ENCODE data around the gene SH3PXD2A. TPM values are rescaled to one million over a fixed set of nuclear protein-coding genes. Genes with fewer than 3 reads are reported as not detected.

The SH3PXD2A gene
- total and polyA plus RNA-seq, 7 donors = 3.0 to 57.7 (median 10.6) TPM

GRCh38 chr10:103876155-103876554, 20.8 kb upstream of the SH3PXD2A start:
- Histone ChIP-seq H3K27ac (no peak overlapping the region), H3K9me3 (no peaks in the 10 kb centered on the region), H3K4me3 (no peak overlapping the region), H3K27me3 (ENCODE audit: insufficient read depth in 3 of 3, low read length in 2 of 3) (no peaks in the 10 kb centered on the region), H3K36me3 (ENCODE audit: insufficient read depth in 1 of 2, low read depth in 1 of 2) (peaks cover 0 to 47% of the 10 kb centered on the region in 2 donors), H3K4me1 (no peaks in the 10 kb centered on the region)
- 88 to 90% (median 89%) methylated on average over 5 of the region's 5 CpGs for WGBS, 3 donors
- no peak for DNase-seq
- ATAC-seq = no peak
- intact Hi-C loops (cut with DNase I) = loop anchor here in 1 of 2 donors (10.0 kb wide), 1 partner anchor 281 kb away; no protein-coding TSS in a partner anchor
- TF ChIP-seq CTCF (IDR thresholded peaks at IDR 0.05) = no peak

- Histone ChIP-seq H3K27ac (no peak overlapping the region), H3K9me3 (no peaks in the 10 kb centered on the region), H3K27me3 (ENCODE audit: insufficient read depth in 3 of 3, low read length in 2 of 3) (no peaks in the 10 kb centered on the region), H3K36me3 (ENCODE audit: insufficient read depth in 1 of 2, low read depth in 1 of 2) (peaks cover 0 to 33% of the 10 kb centered on the region in 2 donors), H3K4me3 (no peak overlapping the region), H3K4me1 (no peaks in the 10 kb centered on the region)
- no peak for ATAC-seq
- intact Hi-C loops (cut with DNase I) = loop anchor here in 1 of 2 donors (10.0 kb wide), 1 partner anchor 280 kb away; no protein-coding TSS in a partner anchor
- DNase-seq = no peak
- TF ChIP-seq CTCF (IDR thresholded peaks at IDR 0.05) = no peak
- 68 to 82% (median 70%) methylated on average over 6 of the region's 6 CpGs for WGBS, 3 donors
Observed at GRCh38 chr10:103874730-103875129, 19.4 kb upstream of the SH3PXD2A start.

- Histone ChIP-seq H3K9me3 (no peaks in the 10 kb centered on the region), H3K36me3 (ENCODE audit: insufficient read depth in 1 of 2, low read depth in 1 of 2) (peaks cover 0 to 9% of the 10 kb centered on the region in 2 donors), H3K27ac (peak overlapping the region; percentile 61), H3K27me3 (ENCODE audit: insufficient read depth in 3 of 3, low read length in 2 of 3) (no peaks in the 10 kb centered on the region), H3K4me1 (no peaks in the 10 kb centered on the region), H3K4me3 (no peak overlapping the region)
- 82 to 88% (median 82%) methylated on average over 16 of the region's 16 CpGs for WGBS, 3 donors
- peak in 1 of 2 donors; percentile 32 for DNase-seq
- intact Hi-C loops (cut with DNase I) = loop anchor here in 1 of 2 donors (10.0 kb wide), 1 partner anchor 278 kb away; no protein-coding TSS in a partner anchor
- peak; percentile 64 to 93 (median 89) for ATAC-seq
- no peak for TF ChIP-seq CTCF (IDR thresholded peaks at IDR 0.05)
Observed at GRCh38 chr10:103872137-103872931, 17.0 kb upstream of the SH3PXD2A start.

- no peak for TF ChIP-seq CTCF (IDR thresholded peaks at IDR 0.05)
- H3K4me1 ChIP-seq = no peaks in the 10 kb centered on the region
- no peak overlapping the region for H3K27ac ChIP-seq
- ATAC-seq = no peak
- no peaks in the 10 kb centered on the region for H3K9me3 ChIP-seq
- WGBS, 3 donors = 90 to 92% (median 91%) methylated on average over 7 of the region's 7 CpGs
- no peak overlapping the region for H3K4me3 ChIP-seq
- no peak for DNase-seq
- no peaks in the 10 kb centered on the region for H3K27me3 ChIP-seq (ENCODE audit: insufficient read depth in 3 of 3, low read length in 2 of 3)
- intact Hi-C loops (cut with DNase I) = loop anchor here in 1 of 2 donors (10.0 kb wide), 1 partner anchor 276 kb away; no protein-coding TSS in a partner anchor
- no peaks in the 10 kb centered on the region for H3K36me3 ChIP-seq (ENCODE audit: insufficient read depth in 1 of 2, low read depth in 1 of 2)
Observed at GRCh38 chr10:103871006-103871405, 15.6 kb upstream of the SH3PXD2A start.
